A549 (cell line): Measurements from ENCODE around the gene HOXA4. TPM values are rescaled to one million over a fixed set of nuclear protein-coding genes. Genes with fewer than 3 reads are reported as not detected.
A peak's percentile ranks its signal among the peaks of the same experiment; 100 is the strongest.

Experiments used
- BHLHE40 ChIP-seq: IDR thresholded peaks from 2 replicates; pipeline ENCODE4 v1.6.1; 2012; ENCODE audit warnings: low read depth, low read length, inconsistent platforms
- CEBPB ChIP-seq, 2 experiments: fragments of >200 bp in 1 of 2; sonication (Bioruptor Twin) in 1 of 2; formaldehyde crosslinking in 1 of 2; IDR thresholded peaks; 2 replicates each; pipeline ENCODE4 v1.6.1; 2012 to 2016
- CHD4 ChIP-seq: fragments of 200-600 bp; sonication (generic); IDR thresholded peaks from 2 replicates; pipeline ENCODE4 v1.6.1; 2016; ENCODE audit warnings: antibody characterized with exemption, mild to moderate bottlenecking, borderline replicate concordance
- HEYL ChIP-seq: fragments of 250-450 bp; sonication (Bioruptor Pico); IDR thresholded peaks from 2 replicates; pipeline ENCODE4 v1.8.0; 2021; ENCODE audit warnings: mild to moderate bottlenecking, moderate library complexity
- HOXA7 ChIP-seq: fragments of 250-450 bp; sonication (Bioruptor Pico); IDR thresholded peaks from 2 replicates; pipeline ENCODE4 v1.5.0; 2020; ENCODE audit warnings: mild to moderate bottlenecking, moderate library complexity
- HOXB13 ChIP-seq: fragments of 250-450 bp; sonication (Bioruptor Pico); IDR thresholded peaks from 2 replicates; pipeline ENCODE4 v1.5.0; 2020; ENCODE audit warnings: low read depth, mild to moderate bottlenecking, moderate library complexity
- NPAS2 ChIP-seq: fragments of 250-450 bp; sonication (Bioruptor Pico); IDR thresholded peaks from 2 replicates; pipeline ENCODE4 v1.8.0; 2022; ENCODE audit warnings: mild to moderate bottlenecking, moderate library complexity, borderline replicate concordance
- POLR2A ChIP-seq: IDR thresholded peaks from 2 replicates; pipeline ENCODE4 v1.6.1; 2012; ENCODE audit warnings: mild to moderate bottlenecking, low read length
- POLR2AphosphoS2 ChIP-seq: conservative IDR thresholded peaks from 2 replicates; pipeline ENCODE4 v1.6.1; 2012; ENCODE audit warnings: low read length, improper control_type of control experiment, inconsistent platforms
- RARB ChIP-seq: fragments of 250-450 bp; sonication (Bioruptor Pico); IDR thresholded peaks from 2 replicates; pipeline ENCODE4 v1.8.0; 2021; ENCODE audit warnings: mild to moderate bottlenecking, moderate library complexity
- RCOR1 ChIP-seq: fragments of 150-350 bp; IDR thresholded peaks from 2 replicates; pipeline ENCODE4 v1.6.1; 2014; ENCODE audit warnings: antibody characterized with exemption, low read length, low read depth
- RFX5 ChIP-seq: fragments of 450-650 bp; IDR thresholded peaks from 2 replicates; pipeline ENCODE4 v1.7.1; 2014; ENCODE audit warnings: antibody characterized with exemption, mild to moderate bottlenecking, moderate library complexity
- SREBF2 ChIP-seq: fragments of 450-650 bp; IDR thresholded peaks from 2 replicates; pipeline ENCODE4 v1.6.1; 2014; ENCODE audit warnings: mild to moderate bottlenecking, moderate library complexity
- ZFP36 ChIP-seq: fragments of 450-650 bp; IDR thresholded peaks from 2 replicates; pipeline ENCODE4 v1.6.1; 2014; ENCODE audit warnings: borderline replicate concordance; ENCODE audit not compliant: partially characterized antibody
- ZNF302 ChIP-seq: fragments of 250-450 bp; sonication (Bioruptor Pico); IDR thresholded peaks from 2 replicates; pipeline ENCODE4 v1.9.0; 2021; ENCODE audit warnings: inconsistent platforms, mild to moderate bottlenecking, moderate library complexity
- ZSCAN20 ChIP-seq: fragments of 250-450 bp; sonication (Bioruptor Pico); IDR thresholded peaks from 2 replicates; pipeline ENCODE4 v1.8.0; 2022; ENCODE audit warnings: mild to moderate bottlenecking, moderate library complexity
- polyA plus RNA-seq, 4 experiments: library from polyadenylated mRNA; depleted of rRNA in 3 of 4; stranded (reverse); fragments of >200 nt; fragmentation: RNase III in 1 of 4; extraction: RNeasy Plus Mini Kit Qiagen cat#74134 plus additional on column Dnase treatment in 1 of 4; gene quantifications; 2 replicates in 3 of 4; 3 replicates in 1 of 4; pipeline ENCODE4 v1.2.3, GENCODE V29; 2011 to 2017
- TF ChIP-seq, protein P1 (sequence below): fragments of >200 bp; sonication (Bioruptor Twin); formaldehyde crosslinking; IDR thresholded peaks from 3 replicates; pipeline ENCODE4 v1.6.1; 2016
- TF ChIP-seq, protein P2 (sequence below): fragments of 450-650 bp; IDR thresholded peaks from 2 replicates; pipeline ENCODE4 v1.6.1; 2014; ENCODE audit warnings: antibody characterized with exemption
- TF ChIP-seq, protein P3 (sequence below): fragments of 200-600 bp; sonication (generic); IDR thresholded peaks from 2 replicates; pipeline ENCODE4 v1.6.1; 2016; ENCODE audit warnings: antibody characterized with exemption, mild to moderate bottlenecking, moderate library complexity
- TF ChIP-seq, protein P4 (sequence below): fragments of 250-450 bp; sonication (Bioruptor Pico); IDR thresholded peaks from 2 replicates; pipeline ENCODE4 v1.5.0; 2021; ENCODE audit warnings: mild to moderate bottlenecking, moderate library complexity, borderline replicate concordance
- TF ChIP-seq, protein P5 (sequence below): IDR thresholded peaks from 2 replicates; pipeline ENCODE4 v1.6.1; 2012

The HOXA4 gene
- polyA plus RNA-seq, 2 of the 4 experiments (the other 2 are of a cell fraction), result 2.1 to 2.6 TPM

DNA sequence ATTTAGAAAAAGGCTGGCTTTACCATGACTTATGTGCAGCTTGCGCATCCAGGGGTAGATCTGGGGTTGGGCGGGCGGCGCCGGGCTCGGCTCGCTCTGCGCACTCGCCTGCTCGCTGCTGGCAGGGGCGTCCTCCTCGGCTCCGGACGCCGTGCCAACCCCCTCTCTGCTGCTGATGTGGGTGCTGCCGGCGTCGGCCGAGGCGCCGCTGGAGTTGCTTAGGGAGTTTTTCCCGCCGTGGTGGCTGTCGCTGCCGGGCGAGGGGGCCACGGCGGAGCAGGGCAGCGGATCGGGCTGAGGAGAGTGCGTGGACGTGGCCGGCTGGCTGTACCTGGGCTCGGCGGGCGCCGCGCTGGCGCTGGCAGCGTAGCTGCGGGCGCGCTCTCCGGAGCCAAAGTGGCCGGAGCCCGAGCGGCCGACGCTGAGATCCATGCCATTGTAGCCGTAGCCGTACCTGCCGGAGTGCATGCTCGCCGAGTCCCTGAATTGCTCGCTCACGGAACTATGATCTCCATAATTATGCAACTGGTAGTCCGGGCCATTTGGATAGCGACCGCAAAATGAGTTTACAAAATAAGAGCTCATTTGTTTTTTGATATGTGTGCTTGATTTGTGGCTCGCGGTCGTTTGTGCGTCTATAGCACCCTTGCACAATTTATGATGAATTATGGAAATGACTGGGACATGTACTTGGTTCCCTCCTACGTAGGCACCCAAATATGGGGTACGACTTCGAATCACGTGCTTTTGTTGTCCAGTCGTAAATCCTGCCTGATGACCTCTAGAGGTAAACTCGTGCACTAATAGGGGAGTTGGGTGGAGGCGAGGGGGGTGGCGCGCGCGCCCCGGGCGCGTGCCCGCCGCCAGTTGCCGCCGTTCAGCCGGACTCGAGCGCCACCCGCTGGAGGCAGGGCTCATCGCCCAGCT is 12.7 kb upstream of the HOXA4 start, which contains the start of gene HOXA5 (continued):
- no peak for TF ChIP-seq HEYL (CRISPR knock-in tag)
- TF ChIP-seq, protein P1, sequence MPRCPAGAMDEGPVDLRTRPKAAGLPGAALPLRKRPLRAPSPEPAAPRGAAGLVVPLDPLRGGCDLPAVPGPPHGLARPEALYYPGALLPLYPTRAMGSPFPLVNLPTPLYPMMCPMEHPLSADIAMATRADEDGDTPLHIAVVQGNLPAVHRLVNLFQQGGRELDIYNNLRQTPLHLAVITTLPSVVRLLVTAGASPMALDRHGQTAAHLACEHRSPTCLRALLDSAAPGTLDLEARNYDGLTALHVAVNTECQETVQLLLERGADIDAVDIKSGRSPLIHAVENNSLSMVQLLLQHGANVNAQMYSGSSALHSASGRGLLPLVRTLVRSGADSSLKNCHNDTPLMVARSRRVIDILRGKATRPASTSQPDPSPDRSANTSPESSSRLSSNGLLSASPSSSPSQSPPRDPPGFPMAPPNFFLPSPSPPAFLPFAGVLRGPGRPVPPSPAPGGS, result peak; percentile 62; the same call in 1 of the 3 replicates
- TF ChIP-seq RCOR1, result no peak
- TF ChIP-seq, protein P2, sequence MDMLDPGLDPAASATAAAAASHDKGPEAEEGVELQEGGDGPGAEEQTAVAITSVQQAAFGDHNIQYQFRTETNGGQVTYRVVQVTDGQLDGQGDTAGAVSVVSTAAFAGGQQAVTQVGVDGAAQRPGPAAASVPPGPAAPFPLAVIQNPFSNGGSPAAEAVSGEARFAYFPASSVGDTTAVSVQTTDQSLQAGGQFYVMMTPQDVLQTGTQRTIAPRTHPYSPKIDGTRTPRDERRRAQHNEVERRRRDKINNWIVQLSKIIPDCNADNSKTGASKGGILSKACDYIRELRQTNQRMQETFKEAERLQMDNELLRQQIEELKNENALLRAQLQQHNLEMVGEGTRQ, result peak; percentile 79
- no peak for TF ChIP-seq CHD4
- TF ChIP-seq POLR2A, result no peak
- TF ChIP-seq, protein P3, sequence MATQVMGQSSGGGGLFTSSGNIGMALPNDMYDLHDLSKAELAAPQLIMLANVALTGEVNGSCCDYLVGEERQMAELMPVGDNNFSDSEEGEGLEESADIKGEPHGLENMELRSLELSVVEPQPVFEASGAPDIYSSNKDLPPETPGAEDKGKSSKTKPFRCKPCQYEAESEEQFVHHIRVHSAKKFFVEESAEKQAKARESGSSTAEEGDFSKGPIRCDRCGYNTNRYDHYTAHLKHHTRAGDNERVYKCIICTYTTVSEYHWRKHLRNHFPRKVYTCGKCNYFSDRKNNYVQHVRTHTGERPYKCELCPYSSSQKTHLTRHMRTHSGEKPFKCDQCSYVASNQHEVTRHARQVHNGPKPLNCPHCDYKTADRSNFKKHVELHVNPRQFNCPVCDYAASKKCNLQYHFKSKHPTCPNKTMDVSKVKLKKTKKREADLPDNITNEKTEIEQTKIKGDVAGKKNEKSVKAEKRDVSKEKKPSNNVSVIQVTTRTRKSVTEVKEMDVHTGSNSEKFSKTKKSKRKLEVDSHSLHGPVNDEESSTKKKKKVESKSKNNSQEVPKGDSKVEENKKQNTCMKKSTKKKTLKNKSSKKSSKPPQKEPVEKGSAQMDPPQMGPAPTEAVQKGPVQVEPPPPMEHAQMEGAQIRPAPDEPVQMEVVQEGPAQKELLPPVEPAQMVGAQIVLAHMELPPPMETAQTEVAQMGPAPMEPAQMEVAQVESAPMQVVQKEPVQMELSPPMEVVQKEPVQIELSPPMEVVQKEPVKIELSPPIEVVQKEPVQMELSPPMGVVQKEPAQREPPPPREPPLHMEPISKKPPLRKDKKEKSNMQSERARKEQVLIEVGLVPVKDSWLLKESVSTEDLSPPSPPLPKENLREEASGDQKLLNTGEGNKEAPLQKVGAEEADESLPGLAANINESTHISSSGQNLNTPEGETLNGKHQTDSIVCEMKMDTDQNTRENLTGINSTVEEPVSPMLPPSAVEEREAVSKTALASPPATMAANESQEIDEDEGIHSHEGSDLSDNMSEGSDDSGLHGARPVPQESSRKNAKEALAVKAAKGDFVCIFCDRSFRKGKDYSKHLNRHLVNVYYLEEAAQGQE, result no peak
- TF ChIP-seq RFX5, result no peak
- peak; percentile 33 to 68; a peak in 3 of 4 replicates for TF ChIP-seq CEBPB (IDR thresholded peaks at IDR 0.05)
- no peak for TF ChIP-seq SREBF2
- no peak for TF ChIP-seq POLR2AphosphoS2
- no peak for TF ChIP-seq NPAS2
- no peak for TF ChIP-seq ZNF302 (CRISPR knock-in tag)
- TF ChIP-seq HOXA7 (CRISPR knock-in tag), result no peak
- TF ChIP-seq BHLHE40, result peak; percentile 47
- TF ChIP-seq, protein P4, sequence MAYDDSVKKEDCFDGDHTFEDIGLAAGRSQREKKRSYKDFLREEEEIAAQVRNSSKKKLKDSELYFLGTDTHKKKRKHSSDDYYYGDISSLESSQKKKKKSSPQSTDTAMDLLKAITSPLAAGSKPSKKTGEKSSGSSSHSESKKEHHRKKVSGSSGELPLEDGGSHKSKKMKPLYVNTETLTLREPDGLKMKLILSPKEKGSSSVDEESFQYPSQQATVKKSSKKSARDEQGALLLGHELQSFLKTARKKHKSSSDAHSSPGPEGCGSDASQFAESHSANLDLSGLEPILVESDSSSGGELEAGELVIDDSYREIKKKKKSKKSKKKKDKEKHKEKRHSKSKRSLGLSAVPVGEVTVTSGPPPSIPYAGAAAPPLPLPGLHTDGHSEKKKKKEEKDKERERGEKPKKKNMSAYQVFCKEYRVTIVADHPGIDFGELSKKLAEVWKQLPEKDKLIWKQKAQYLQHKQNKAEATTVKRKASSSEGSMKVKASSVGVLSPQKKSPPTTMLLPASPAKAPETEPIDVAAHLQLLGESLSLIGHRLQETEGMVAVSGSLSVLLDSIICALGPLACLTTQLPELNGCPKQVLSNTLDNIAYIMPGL (CRISPR knock-in tag), result no peak
- no peak for TF ChIP-seq RARB (CRISPR knock-in tag)
- TF ChIP-seq ZFP36, result peak; percentile 56
- no peak for TF ChIP-seq HOXB13
- no peak for TF ChIP-seq ZSCAN20
- TF ChIP-seq, protein P5, sequence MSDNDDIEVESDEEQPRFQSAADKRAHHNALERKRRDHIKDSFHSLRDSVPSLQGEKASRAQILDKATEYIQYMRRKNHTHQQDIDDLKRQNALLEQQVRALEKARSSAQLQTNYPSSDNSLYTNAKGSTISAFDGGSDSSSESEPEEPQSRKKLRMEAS, result peak; percentile 74
